C4-2B (cell line): ENCODE results near the gene IL23R.

Experiments used
- H3K27ac ChIP-seq: fragments of 450-650 bp; 2 replicates; pipeline ENCODE4 v1.5.1; 2017
- ZFX ChIP-seq: fragments of 450-650 bp; IDR thresholded peaks from 2 replicates; pipeline ENCODE4 v1.6.1; 2017
- TF ChIP-seq, protein P1 (sequence below): fragments of 450-650 bp; conservative IDR thresholded peaks from 2 replicates; pipeline ENCODE4 v1.5.1; 2017; ENCODE audit warnings: mild to moderate bottlenecking

The IL23R gene

DNA sequence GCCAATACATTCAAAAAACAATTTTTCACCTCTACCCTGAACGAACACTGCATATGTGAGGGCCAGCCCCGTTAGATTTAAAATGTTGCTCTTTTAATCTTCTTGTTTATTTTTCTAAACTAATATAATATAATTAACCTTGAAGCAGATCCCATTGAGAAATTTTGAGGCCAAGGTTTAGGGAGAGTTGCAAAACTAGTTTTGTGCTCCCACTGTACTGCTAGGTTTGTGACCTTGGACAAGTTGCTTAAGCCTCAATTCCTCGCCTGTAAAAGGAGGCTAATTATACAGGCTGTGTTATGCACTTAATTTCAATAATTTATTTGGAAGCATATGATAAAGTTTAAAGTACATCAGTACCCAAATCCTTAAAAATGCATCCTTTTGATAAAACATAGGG is 3.7 kb downstream of the IL23R start:
- no peak overlapping the region for H3K27ac ChIP-seq
- TF ChIP-seq, protein P1, sequence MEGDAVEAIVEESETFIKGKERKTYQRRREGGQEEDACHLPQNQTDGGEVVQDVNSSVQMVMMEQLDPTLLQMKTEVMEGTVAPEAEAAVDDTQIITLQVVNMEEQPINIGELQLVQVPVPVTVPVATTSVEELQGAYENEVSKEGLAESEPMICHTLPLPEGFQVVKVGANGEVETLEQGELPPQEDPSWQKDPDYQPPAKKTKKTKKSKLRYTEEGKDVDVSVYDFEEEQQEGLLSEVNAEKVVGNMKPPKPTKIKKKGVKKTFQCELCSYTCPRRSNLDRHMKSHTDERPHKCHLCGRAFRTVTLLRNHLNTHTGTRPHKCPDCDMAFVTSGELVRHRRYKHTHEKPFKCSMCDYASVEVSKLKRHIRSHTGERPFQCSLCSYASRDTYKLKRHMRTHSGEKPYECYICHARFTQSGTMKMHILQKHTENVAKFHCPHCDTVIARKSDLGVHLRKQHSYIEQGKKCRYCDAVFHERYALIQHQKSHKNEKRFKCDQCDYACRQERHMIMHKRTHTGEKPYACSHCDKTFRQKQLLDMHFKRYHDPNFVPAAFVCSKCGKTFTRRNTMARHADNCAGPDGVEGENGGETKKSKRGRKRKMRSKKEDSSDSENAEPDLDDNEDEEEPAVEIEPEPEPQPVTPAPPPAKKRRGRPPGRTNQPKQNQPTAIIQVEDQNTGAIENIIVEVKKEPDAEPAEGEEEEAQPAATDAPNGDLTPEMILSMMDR = no peak
- TF ChIP-seq ZFX = no peak

DNA sequence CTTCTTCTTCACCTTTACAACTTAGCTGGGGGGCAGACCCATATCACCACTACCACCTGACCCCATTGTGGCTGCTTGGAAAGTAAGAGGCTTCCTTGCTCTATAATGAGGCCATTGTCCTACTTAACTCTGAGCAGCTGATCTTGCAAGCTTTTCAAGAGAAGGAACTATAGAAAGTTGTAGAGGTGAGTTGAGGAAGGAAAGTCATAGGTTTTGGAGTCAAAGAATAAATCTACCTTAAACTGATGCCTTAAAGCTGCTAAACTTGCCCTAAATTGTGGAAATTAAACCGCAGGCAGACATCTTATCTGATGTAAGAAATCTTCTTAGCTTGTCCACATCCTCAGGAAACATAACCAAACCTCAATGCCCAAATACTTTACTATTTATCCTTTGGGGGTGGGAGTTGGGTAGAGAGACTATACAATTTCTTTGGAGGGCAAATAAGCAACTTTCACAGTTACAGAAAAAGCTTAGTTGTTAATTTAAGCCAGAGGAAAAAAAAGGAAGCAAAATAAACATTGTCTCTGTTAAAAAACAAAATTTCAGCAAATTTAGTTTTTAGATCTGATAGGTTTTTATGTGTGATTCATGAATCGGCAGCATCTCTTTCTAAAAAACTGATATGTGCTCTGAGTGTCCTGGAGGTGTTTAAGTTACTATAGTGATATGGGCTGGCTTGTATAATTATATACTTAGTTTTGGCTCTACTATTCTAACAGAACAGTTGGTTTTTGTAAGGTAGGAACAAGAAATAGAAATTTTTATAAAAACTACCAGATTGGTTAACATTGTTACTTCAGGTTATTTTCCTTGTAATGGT is 4.7 kb downstream of the IL23R start:
- TF ChIP-seq, protein P1 = no peak
- no peak overlapping the region for H3K27ac ChIP-seq

DNA sequence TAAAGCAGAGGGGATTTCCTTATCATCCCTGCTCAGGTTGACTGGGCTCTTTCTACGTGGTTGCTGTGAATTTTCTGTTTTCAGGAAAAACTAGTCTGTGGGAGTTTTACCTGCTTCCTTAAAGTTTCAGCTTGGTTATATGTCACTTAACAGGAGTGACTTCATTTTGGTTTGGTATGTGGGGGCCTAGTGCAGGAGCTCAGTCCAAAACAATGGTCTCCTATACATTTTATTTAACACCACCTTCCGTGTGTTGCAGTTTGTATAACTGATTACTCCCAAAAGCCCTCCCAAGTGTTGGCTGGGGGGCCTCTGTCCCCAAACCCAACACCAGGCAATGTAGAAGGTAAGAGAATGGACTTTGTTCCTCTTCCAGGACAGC is 5.3 kb downstream of the IL23R start:
- no peak overlapping the region for H3K27ac ChIP-seq

DNA sequence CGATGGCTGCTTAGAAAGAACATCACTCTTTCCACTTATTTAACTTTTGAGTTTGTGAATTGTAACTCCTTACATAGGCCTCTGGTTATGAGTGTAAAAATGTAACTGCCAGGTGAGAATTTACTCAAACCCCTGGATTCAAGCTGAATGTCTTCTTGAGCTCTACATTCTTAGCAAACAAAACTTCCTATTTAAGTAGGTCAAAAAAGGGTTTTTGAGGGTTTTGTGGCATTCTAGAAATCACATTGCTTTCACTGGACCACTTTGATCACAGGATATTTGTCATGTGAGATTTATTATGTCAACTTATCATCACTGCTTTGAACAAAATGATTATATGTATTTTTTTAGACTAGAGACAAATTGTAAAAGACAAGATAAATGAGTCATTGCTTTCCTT is 5.7 kb downstream of the IL23R start:
- no peak overlapping the region for H3K27ac ChIP-seq
- TF ChIP-seq, protein P1 = no peak
- no peak for TF ChIP-seq ZFX

More for the DNA sequence above, 5.3 kb downstream of the IL23R start:
- no peak for TF ChIP-seq ZFX
- TF ChIP-seq, protein P1 = no peak

DNA sequence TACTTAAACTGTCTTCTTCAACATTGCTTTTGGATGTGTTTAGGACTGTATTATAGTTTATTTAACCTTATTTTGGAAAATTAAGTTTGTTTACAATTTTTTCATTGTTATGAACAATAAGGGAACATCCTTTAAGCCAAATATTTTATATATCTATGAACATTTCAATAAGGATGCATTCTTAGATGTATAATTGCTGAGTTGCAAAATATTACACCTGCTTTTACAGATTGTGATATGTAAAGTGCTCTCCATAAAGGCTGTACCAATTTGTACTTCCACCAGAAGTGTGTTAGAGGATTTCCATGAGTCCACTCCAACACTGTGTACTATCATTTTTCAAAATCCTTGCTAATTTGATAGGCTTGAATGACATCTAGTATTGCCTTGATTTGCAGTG is 7.7 kb downstream of the IL23R start:
- TF ChIP-seq, protein P1 = no peak
- no peak for TF ChIP-seq ZFX

DNA sequence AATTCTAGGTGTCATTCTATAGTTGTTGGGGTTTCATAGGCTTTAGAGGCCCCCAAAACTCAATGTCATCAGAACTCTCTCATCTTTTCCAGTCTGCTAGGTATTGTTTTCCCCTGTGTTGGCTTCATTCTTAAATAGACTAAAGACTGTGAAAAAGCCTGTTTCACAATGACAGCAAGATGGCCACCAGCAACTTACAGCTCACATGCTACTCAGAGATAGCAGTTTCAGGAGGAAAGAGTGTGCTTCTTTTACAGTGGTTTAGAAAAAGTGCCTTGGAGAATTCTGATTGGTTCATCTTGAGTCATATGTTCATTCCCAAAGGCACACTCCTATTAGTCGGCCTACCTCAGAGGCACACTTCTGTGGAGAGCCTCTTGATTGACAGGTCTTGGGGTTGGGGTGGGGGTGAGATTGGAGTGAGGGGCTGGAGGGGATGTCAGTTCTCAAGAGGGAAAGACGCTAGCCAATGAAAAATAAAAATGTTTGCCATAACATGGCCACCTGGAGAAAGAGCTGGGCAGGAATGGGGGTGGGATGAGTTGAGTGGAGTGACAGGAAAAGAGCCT is 8.5 kb downstream of the IL23R start:
- H3K27ac ChIP-seq = no peak overlapping the region
- TF ChIP-seq, protein P1 = no peak
- TF ChIP-seq ZFX = no peak

More for the DNA sequence above, 7.7 kb downstream of the IL23R start:
- H3K27ac ChIP-seq = no peak overlapping the region

DNA sequence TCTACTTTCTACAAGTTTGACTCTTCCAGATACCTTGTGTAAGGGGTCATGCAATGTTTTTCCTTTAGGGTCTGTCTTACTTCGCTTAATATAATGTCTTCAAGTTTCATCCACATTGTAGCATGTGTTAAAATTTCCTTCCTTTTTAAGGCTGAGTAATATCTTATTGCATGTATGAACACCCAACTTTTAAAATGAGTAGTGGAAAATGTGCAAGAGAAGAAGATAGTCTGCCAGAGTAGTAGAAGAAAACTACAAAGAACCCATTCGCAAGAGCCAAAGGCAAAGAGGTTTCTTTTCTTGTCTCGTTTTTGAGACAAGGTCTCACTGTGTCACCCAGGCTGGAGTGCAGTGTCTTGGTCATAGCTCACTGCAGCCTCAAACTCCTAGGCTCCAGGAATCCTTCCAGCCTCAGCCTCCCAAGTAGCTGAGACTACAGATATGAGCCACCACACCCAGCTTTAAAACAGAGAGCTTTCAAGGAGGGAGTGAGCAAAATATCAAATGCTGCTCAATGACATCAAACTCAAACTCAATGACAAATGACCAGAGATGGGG is 9.4 kb downstream of the IL23R start:
- TF ChIP-seq, protein P1 = no peak
- no peak for TF ChIP-seq ZFX
- H3K27ac ChIP-seq = no peak overlapping the region
